Anterior cingulate cortex (tissue), 58 donors: ENCODE results near the gene STRN.
"Not testable (repeated sequence)": the region's sequence is repeated elsewhere in the genome, so short reads cannot be mapped to it uniquely, and the experiment has no call there.

Experiments
- DNase-seq, 58 donors: peaks; one replicate each; lab custom pipeline; 2025; lab: John Stamatoyannopoulos, UW

Gene STRN

DNA sequence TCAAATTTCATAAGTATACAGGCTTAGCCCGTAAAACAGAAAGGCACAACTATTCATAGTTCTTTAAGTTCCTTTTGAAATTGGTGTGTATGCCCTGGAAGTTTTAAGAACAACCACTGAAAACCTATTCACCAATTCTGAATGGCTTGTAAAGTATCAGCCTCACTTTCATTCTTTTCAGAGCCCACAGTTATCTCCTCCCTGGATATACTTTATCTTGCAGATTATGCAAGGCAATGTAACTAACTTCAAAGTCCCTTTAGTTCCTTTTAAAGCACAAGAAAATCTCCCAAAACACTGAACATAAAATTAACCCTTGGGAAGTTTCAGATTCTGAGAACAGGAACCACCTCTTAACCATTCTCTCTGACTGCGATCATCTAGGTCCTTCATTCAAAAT, 1.1 kb downstream of the STRN start:
- no peak for DNase-seq

DNA sequence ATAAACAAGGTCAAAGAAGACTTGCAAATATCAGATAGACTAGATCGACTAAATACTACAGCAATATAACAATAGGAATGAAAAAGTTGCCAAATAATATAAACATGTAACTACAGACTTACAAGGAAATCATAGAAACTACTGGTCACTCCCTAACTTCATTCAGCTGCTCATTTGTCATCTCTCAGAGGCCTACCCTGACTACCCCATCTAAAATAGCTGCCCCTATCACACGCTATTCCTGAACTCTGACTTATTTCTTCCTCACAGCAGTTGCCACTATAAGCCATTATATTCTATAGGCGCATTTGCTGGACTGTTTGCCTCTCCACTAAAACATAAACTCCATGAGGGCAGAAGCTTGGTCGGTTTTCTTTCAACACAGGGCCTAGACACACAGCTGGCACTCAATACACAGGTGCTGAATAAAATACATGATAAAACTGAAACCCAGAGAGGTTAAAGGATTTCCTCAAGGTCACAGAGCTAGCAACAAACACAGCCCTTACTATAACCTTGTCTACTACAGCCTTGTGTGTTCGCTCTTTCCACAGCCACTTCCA, 1.8 kb downstream of the STRN start:
- no peak for DNase-seq

DNA sequence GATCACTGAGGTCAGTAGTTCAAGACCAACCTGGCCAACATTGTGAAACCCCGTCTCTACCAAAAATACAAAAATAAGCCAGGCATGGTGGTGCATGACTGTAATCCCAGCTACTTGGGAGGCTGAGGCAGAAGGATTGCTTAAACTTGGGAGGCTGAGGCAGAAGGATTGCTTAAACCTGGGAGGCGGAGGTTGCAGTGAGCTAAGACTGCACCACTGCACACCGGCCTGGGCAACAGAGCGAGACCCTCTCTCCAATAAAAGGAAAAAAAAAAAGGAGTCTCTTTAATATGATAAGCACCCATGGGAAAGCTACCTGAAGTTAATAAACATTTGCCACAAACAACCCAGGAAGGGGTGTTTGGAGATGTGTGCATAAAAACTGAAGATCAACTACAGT, 2.6 kb downstream of the STRN start:
- DNase-seq = no peak

DNA sequence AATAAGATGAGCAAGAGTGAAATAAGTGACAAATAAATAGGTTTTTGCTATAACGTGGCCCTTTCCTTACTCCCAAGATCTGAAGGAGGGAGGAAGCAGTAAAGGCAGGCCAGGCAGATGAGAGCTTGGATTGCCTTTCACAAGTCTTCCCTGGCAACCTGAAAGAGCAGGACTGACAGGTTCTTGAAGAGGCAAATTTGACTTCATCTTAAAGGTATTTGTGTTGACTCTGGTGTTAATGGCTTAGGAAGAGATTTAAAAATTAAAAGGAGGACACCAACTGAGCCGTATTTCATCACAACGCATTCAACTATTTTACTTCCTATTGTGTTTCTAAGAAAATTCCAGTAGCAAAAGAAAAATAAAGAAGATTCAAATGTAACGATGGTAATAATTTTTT, 3.2 kb downstream of the STRN start:
- no peak for DNase-seq

DNA sequence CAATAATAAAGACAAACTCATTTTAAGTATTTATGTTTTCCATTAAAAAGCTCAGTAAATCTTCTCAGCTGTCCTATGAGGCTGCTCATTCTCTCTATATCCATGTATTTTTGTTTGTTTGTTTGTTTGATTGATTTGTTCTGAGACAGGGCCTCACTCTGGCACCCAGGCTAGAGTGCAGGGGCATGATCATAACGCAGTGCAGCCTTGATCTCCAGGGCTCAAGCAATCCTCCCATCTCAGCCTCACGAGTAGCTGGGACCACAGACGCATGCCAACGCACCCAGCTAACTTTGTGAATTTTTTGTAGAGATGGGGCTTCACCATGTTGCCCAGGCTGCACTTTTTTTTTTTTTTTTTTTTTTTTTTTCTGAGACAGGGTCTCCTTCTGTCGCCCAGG, 5.6 kb downstream of the STRN start:
- DNase-seq = no peak

DNA sequence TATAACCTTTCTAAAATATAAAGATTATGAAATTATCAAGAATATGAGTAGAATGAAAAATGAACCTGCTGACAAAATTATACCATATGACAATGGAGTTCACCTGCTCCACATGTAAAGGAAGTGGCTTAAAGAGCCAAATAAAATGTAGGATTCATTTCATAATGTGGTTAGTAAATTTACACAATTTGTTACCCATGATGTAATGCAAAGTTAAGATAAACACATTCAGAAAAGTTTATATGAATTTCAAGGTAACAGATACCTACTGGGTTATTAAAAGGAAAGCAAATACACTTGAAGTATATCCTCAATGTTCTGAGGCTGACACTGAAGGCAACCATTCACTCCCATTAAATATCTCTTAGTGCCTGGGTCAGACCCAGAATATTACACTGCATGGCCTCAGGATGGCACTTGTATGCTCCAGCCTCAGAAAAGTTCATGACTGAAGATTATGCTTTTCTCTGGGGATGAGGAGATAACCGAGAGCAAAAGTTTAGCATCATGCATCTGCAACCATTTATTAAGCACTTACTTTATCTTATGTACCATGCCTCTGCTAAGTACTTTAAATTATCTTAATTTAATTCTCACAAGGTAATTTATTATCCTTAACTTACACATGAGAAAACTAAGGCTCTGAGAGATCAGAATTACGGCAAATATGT, 6.2 kb downstream of the STRN start:
- no peak for DNase-seq

DNA sequence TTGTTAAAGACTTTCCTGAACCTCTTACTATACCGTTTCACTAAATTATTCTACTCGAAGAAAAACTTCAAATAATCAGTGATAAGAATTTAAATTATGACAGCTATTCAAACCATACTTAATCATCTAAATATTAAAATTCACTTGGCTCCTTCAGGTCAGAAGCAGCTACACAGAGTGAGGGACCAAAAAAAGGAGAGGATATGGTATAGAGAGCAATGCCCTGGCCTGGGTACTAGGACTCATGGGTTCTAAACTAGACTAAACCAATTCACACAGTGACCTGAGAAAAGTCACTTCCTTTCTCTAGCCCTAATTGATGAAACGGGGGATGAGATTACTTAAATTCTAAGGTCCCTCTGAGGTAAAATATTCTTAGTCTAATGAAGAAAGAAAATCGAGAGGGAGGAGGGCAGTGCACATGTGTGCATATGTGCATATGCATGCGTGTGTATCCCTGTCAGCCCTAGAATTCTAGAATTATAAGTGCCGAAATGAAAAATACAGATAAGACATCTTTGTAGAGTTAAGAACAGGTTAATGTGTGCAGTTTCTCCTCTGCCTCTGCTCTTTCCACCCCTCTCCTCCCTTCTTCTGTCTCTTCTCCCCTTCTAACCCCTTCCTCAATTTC, 11.2 kb downstream of the STRN start:
- no peak for DNase-seq

DNA sequence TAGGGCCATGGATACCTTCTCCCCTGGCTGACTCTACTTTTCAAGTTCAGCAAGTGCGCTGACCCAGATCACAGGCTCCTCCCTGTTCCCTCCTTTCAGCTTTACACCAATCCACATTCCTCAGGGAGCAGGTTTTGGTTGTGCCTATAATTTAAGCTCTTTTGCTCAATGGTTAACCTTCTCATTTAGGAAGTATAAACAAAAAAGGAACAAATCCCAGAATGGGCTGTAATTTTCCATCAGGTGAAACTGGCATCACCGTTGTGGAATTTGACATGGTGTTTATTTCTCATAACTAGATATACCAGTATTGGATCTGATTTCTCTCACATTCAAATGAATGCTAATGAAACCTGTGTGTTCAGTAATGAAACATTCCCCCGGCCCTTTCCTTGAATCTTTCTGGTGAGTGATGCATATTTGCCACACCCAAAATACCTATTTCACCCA, 13.6 kb downstream of the STRN start:
- DNase-seq = no peak

DNA sequence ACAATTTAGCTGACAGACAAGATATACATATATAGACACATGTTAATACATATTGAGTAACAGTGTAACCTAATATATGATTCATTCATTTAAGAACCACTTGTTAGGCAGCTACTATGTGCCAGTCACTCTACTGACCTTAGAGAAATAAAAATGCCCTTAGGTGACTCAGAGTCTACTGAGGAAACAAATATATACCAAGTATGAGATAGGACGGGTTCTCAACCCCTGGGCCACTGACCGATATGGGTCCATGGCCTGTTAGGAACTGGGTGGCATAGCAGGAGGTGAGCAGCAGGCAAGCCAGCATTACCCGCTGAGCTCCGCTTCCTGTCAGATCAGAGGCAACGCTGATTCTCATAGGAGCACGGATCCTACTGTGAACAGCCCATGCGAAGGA, 14.8 kb downstream of the STRN start:
- DNase-seq = no peak

DNA sequence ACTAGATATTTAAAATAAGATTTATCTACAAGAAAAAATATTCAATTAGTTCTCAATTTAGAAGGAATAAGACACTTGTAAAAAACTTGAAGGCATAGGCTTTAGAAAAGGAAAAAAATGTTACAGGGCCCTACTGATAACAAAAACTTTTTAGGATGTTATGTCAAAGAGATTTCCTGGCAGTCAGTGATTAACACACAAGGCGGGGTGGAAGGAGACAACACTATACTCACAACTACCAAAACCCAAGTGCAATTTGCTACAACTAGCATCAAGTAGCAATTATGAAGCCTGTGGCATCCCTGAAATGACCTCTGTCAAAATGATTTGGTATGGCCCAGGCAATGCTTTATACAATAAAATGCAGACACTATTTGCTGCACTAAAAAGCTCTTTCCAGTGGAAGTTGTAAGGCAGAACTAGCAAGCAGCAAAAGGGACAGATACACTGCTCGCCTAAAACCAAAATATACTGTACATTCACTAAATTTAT, 15.3 kb downstream of the STRN start:
- no peak for DNase-seq

DNA sequence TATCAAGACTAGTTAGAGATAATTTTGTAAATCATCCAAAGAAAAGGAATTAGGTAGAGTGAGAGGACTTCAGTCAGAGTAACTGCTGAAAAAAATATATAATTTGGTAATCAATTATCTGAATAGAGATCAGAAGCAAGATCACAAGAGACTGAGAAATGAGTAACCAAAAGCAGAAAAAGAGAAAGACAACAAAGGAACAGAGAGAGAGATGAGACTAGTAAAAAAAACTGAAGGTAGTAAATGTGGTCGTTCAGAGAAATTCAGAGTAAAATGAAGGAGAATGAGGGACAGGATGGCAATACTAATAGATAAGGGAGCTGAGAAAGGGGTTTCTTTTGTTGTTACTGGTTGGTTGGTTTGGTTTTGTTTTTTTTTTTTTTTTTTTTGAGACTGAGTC, 16.5 kb downstream of the STRN start:
- DNase-seq = no peak

DNA sequence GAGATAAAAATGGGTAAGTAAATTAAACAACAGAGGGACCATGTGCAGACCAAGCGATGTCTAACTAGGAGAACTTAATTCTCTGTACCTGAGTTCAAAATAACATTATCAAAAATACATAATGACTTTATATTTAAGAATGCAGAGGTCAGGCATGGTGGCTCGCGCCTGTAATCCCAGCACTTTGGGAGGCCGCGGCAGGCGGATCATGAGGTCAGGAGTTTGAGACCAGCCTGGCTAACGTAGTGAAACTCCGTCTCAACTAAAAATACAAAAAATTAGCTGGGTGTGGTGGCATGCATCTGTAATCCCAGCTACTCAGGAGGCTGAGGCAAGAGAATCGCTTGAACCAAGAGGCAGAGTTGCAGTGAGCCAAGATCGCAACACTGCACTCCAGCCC, 21.1 kb downstream of the STRN start:
- DNase-seq = not testable (repeated sequence)

DNA sequence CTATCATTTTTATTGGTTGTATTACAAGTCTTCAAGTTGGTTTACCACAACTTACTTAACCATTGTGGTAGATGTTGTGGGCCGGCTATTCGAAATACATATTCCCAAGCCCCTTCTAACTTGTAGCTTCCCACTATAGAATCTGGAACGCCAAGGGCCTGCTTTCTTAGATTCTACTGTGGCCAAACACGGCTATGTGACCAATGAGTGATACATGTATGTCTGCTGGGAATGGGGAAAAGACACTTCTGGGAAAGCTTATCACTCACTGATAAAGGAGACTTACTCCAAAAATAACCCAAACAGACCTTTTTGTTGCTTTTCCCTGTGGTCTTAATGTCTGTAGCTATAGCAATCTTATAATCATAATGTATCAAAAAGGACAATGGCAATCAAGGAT, 24.5 kb downstream of the STRN start:
- DNase-seq = no peak

DNA sequence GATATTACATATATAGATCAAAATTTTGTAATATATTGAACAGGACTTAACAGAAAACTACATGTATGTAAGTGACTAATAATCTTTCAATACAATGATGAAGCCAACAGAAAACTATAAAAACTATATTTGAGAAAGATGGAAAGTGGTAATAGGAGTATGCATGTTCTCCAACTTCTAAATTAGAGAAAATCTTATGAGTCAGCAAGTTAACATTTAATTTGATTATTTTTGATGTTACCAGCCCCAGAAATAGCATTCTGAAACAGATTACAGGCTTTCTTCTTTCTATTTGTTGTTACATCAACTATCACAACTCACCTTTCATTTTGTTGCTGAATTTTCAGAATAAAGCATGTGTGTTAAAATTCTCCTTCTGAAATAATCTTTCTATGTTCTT, 29.8 kb downstream of the STRN start:
- not testable (repeated sequence) for DNase-seq

DNA sequence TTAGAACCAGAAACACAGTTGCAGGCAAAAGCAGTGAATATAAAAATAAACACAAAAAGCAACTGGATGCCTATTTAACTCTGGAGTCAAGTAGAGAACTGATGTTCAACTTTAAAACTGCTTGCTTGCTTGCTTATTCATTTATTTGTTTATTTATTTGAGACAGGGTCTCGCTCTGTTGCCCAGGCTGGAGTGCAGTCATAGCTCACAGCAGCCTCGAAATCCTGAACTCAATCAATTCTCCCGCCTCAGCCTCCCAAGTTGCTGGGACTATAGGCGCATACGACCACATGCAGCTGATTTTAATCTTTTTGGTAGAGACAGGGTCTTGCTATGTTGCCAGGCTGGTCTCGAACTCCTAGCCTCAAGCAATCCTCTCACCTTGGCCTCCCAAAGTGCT, 34.6 kb downstream of the STRN start:
- DNase-seq = not testable (repeated sequence)

DNA sequence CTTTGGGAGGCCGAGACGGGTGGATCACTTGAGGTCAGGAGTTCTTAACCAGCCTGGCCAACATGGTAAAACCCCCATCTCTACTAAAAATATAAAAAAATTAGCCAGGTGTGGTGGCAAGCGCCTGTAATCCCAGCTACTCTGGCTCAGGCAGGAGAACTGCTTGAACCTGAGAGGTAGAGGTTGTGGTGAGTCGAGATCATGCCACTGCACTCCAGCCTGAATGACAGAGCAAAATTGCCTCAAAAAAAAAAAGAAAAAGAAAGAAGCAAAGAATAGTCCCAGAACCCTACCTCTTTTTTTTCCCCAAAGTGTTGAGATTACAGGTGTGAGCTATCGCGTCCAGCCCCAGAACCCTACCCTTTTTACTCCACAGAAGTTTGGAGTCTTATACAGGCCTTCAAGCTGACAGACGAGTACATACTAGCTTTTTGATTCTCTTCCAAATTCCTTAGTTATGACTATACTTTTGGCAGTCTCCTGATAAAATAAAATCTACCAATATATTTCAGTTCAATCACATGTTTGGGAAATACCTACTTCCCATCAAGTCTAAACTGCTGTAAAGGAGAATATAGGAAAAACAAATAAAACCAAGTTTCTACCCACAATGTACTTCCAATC, 35.4 kb downstream of the STRN start:
- not testable (repeated sequence) for DNase-seq

DNA sequence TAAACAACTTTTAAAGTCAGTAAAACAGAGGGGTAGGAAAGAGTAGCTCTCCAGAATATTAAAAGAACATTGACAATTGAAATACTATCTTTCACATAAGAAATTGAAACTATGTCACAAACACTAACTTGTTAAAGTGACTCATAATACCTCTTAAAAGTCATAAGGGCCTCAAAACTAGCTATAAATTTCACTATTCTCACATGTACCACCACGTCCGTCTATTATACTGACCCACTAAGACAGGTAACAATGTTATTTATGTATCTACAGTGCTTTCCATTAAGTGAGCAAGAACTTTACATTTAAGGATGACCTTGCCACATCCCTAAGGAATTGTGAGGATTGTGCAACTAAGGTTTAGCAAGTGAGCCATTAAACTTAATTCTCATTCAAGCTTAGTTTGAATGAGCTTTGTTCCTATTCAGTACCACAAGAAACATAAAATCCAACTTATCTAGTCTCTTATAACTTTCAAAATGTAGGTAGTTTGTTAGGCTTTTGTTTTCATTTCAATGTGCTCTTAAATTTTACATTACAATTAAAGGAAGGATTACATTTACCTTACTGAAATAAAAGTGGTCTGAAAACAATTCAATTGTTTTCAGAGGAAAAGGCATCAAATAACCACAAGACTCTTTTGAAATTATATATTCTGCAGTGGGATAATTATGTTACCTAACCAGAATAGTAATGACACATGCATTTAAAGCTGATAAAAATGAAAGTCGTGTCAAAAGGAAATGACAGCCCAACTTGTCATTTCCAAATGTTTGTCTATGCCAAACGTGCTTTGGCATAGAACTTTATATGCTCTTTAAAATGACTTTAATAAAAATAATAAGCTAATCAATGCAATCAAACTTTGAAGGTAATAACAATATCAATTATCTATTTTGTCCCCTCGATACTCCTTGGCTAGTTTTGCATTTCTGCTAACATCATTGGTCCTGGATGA, 39.9 kb downstream of the STRN start:
- DNase-seq = not testable (repeated sequence)

DNA sequence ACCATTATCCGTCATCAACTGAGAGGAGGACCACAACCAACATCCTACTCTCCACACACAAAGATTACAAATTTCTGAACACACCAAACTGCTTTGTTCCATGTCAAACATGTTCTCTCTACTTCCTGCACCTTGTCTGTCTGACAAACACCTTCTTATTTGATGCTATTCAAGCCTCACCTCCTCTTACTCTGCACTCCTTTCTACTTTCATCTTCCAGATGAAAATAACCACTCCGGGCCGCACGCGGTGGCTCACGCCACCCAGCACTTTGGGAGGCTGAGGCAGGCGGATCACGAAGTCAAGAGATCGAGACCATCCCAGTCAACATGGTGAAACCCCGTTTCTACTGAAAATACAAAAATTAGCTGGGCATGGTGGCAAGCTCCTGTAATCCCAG, 43.7 kb downstream of the STRN start:
- DNase-seq = not testable (repeated sequence)

DNA sequence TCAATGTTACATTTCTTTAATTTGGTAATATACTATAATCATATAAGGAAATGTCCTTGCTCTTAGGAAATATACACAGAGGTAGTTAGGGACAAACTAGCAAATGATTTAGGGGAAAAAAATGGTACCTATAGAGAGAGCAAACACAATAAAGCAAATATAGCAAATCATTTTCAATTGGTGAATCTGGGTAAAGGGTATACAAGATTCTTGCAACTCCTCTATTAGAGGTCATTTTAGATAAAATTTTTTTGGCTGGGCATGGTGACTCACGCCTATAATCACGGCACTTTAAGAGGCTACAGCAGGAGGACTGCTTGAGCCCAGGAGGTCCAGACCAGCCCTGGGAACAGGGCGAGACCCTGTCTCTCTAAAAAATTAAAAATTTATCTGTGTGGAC, 44.4 kb downstream of the STRN start:
- no peak for DNase-seq
